ENCODE measurements around the gene PTPN22. TPM values are rescaled to one million over a fixed set of nuclear protein-coding genes. Genes with fewer than 3 reads are reported as not detected.
A peak's percentile ranks its signal among the peaks of the same experiment; 100 is the strongest.

PTPN22 gene
- total RNA-seq, 6 donors from 2014 or later, result 6.7 to 15.2 (median 9.9) TPM

DNA sequence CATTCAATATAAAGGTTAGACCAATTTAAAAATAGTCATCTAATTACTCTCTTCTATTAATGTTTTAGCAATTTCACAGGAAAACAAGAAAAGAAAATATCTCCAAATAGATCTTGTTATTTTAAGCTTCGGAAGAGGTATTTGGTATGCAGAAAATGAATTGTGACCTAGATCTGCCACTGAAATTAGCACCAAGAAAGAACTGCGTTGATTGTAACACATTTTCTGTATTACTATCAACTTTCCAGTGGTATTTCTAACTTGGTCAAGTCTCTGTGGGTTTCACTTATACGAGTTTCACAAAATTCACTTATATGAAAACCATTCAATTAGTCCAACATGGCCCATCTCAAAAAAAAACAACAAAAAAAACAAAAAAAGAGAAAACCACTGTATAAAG is 71.0 kb downstream of the PTPN22 start:
- no peak overlapping the region for H3K27ac ChIP-seq
- no peak for ATAC-seq (ENCODE audit: low FRiP score in 2 of 2)

DNA sequence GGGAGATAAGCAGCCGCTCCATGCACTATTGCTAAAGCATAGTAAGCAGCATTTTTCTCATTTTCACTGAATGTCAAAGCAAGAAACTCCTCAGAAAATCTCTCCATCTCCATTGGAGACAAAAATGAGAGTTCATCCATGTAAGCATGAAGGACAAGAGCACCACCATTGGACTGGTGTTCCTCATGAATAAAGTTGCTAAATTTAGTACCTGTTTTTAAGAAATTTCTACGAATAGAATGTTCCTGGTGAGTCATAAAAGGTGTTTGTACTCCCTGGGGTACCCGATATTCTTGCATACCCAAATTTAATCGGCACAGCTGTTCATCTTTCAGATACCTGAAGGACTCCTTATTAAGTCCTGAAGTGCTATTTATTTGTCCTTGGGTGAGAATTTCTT is 74.0 kb downstream of the PTPN22 start:
- Histone ChIP-seq H3K36me3 (peaks cover 0 to 31% (median 2%) of the 10 kb centered on the region in 4 donors), H3K4me3 (no peak overlapping the region), H3K27ac (no peak overlapping the region), H3K4me1 (peaks cover 36 to 45% (median 40%) of the 10 kb centered on the region in 4 donors), H3K9me3 (no peaks in the 10 kb centered on the region), H3K27me3 (no peaks in the 10 kb centered on the region)
- no peak for DNase-seq
- TF ChIP-seq EP300 (IDR thresholded peaks at IDR 0.05) (no peak), CTCF (IDR thresholded peaks at IDR 0.05) (no peak), POLR2A (IDR thresholded peaks at IDR 0.05) (no peak), POLR2AphosphoS5 (IDR thresholded peaks at IDR 0.05) (no peak)
- ATAC-seq (ENCODE audit: low FRiP score in 2 of 2), result no peak
- WGBS, 2 donors, result 76 to 86% methylated on average over 4 of the region's 4 CpGs

More for the DNA sequence above, 71.0 kb downstream of the PTPN22 start:
- 59 to 69% methylated on average over 3 of the region's 3 CpGs for WGBS, 2 donors
- no peak overlapping the region for H3K4me3 ChIP-seq
- peaks cover 0 to 24% (median 2%) of the 10 kb centered on the region in 4 donors for H3K36me3 ChIP-seq
- H3K4me1 ChIP-seq, result peaks cover 42 to 46% (median 43%) of the 10 kb centered on the region in 4 donors
- TF ChIP-seq POLR2AphosphoS5 (IDR thresholded peaks at IDR 0.05) (no peak), EP300 (IDR thresholded peaks at IDR 0.05) (no peak), CTCF (IDR thresholded peaks at IDR 0.05) (no peak), POLR2A (IDR thresholded peaks at IDR 0.05) (no peak)
- DNase-seq, result no peak
- no peaks in the 10 kb centered on the region for H3K9me3 ChIP-seq
- H3K27me3 ChIP-seq, result no peaks in the 10 kb centered on the region

DNA sequence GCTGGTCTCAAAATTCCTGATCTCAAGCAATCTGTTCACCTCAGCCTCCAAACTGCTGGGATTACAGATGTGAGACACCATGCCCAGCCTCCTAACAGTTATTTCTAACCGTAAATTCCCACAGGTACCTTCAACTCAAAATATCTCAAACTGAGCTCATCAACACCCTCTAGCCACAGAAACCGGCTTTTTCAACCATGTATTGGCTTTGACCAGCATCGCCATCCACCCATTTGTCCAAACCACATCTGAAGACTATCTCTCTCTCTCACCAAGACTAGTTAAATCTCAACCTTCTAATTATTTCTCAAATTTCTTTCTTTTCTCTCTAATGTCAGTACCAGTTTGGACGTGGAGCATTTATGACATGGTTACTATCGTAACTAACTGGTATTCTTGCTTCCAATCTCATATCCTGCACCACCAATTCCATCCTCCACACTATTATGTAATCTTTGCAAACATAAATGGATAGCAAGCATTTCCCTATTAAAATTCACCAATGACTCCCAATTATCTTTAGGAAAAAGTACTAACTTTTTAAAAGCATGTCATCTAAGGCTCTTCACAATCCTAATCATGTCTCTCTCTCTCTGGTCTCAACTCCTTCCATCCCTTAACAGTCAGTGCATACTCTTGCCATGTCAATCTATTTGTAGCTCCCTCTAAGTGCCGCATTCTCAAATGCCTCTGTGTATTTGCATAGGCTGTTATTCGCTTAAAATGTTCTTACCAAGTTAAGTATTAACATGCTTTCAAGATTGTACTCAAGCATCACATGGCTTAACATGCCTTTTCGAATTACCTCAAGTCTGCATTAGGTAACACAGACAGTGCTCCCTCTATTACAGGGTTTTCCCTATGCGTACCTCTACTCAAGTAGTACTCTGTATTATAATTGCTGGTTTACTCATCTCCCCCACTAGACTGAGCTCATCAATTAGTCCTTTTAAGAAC is 77.4 kb downstream of the PTPN22 start:
- ATAC-seq (ENCODE audit: low FRiP score in 2 of 2), result peak; percentile 47 to 93
- Histone ChIP-seq H3K36me3 (peaks cover 0 to 34% (median 2%) of the 10 kb centered on the region in 4 donors), H3K4me3 (no peak overlapping the region), H3K4me1 (peaks cover 30 to 36% (median 32%) of the 10 kb centered on the region in 4 donors), H3K27ac (peak overlapping the region; percentile 24 to 45 (median 35)), H3K9me3 (no peaks in the 10 kb centered on the region), H3K27me3 (no peaks in the 10 kb centered on the region)
- TF ChIP-seq CTCF (IDR thresholded peaks at IDR 0.05), result no peak
- TF ChIP-seq POLR2AphosphoS5 (IDR thresholded peaks at IDR 0.05), result peak in 1 of 2 donors; percentile 67
- no peak for TF ChIP-seq POLR2A (IDR thresholded peaks at IDR 0.05)
- peak in 1 of 4 donors; percentile 93 for TF ChIP-seq EP300 (IDR thresholded peaks at IDR 0.05)
- 80 to 84% methylated on average over 9 of the region's 9 CpGs for WGBS, 2 donors
- DNase-seq, result peak in 1 of 2 donors; percentile 45

DNA sequence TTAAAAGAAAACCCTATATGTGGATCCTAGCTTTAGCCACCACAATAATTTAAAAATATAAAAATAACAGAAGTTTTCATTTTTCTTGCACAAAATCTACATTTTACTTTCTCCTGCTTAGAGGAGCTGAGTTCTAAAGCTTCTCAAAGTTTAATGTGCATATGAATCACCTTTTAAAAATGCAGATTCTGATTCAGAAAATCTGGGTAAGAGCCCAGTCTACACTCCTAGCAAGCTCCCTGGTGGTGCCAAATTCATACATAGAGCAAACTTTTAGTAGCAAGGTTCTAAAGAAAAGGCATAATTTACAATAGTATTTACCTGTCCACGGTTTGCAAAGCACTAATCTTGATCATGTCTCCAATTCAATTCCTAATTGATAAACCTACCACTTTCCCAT is 78.5 kb downstream of the PTPN22 start:
- H3K27me3 ChIP-seq, result no peaks in the 10 kb centered on the region

More for the DNA sequence above, 78.5 kb downstream of the PTPN22 start:
- Histone ChIP-seq H3K36me3 (peaks cover 0 to 34% (median 2%) of the 10 kb centered on the region in 4 donors), H3K27ac (peak overlapping the region in 1 of 4 donors; percentile 37), H3K9me3 (no peaks in the 10 kb centered on the region), H3K4me3 (no peak overlapping the region), H3K4me1 (peaks cover 24 to 40% (median 27%) of the 10 kb centered on the region in 4 donors)
- ATAC-seq (ENCODE audit: low FRiP score in 2 of 2) (no peak), DNase-seq (no peak)
- WGBS, 2 donors, result 89 to 93% methylated on average over 1 of the region's 1 CpG
- TF ChIP-seq EP300 (IDR thresholded peaks at IDR 0.05) (no peak), POLR2A (IDR thresholded peaks at IDR 0.05) (no peak), CTCF (IDR thresholded peaks at IDR 0.05) (no peak), POLR2AphosphoS5 (IDR thresholded peaks at IDR 0.05) (no peak)
